ENCODE measurements around the gene STXBP1.

GRCh38 chr9:127634698-127635097 is 22.6 kb downstream of the STXBP1 start:
- TF ChIP-seq CTCF (IDR thresholded peaks at IDR 0.05; ENCODE audit: low read depth, low read length), result no peak
- TF ChIP-seq EZH2phosphoT487 (IDR thresholded peaks at IDR 0.05; ENCODE audit: low read depth), result no peak
